Memory B cell (primary cell): Measurements from ENCODE around the gene PLXNB1.
"Not testable (repeated sequence)": the region's sequence is repeated elsewhere in the genome, so short reads cannot be mapped to it uniquely, and the experiment has no call there.

Source experiments
- ATAC-seq: fragments of 150-1000 bp; cut with Tn5 transposase; 2 replicates; pipeline ENCODE4 v1.10.0; 2021; ENCODE audit warnings: low read depth, mild to moderate bottlenecking, moderate library complexity
- DNase-seq, 2 donors: peaks; one replicate each; pipeline ENCODE4 v3.0.0; 2022; ENCODE audit warnings: low spot score in 2 of 2
- H3K27ac Mint-ChIP-seq: one replicate; pipeline ENCODE4 v1.8.0; 2022; ENCODE audit warnings: mild to moderate bottlenecking, moderate library complexity, mixed read lengths
- H3K27me3 Mint-ChIP-seq: one replicate; pipeline ENCODE4 v1.8.0; 2022; ENCODE audit warnings: mixed read lengths
- H3K36me3 Mint-ChIP-seq: one replicate; pipeline ENCODE4 v1.8.0; 2022; ENCODE audit warnings: mild to moderate bottlenecking, mixed read lengths
- H3K4me1 Mint-ChIP-seq: one replicate; pipeline ENCODE4 v1.8.0; 2022; ENCODE audit warnings: mixed read lengths
- H3K4me3 Mint-ChIP-seq: one replicate; pipeline ENCODE4 v1.8.0; 2022; ENCODE audit warnings: mild to moderate bottlenecking, moderate library complexity, mixed read lengths
- H3K9me3 Mint-ChIP-seq: one replicate; pipeline ENCODE4 v1.8.0; 2022; ENCODE audit warnings: mixed read lengths

The PLXNB1 gene

GRCh38 chr3:48405971-48406370, 23.9 kb downstream of the PLXNB1 start:
- no peak overlapping the region for H3K4me3 Mint-ChIP-seq
- DNase-seq (no peak), ATAC-seq (no peak)
- no peaks in the 10 kb centered on the region for H3K4me1 Mint-ChIP-seq
- H3K27me3 Mint-ChIP-seq = no peaks in the 10 kb centered on the region
- H3K9me3 Mint-ChIP-seq = no peaks in the 10 kb centered on the region
- H3K36me3 Mint-ChIP-seq = no peaks in the 10 kb centered on the region
- no peak overlapping the region for H3K27ac Mint-ChIP-seq

GRCh38 chr3:48405343-48405881, 24.5 kb downstream of the PLXNB1 start:
- DNase-seq (no peak), ATAC-seq (no peak)
- no peak overlapping the region for H3K27ac Mint-ChIP-seq
- no peak overlapping the region for H3K4me3 Mint-ChIP-seq
- H3K4me1 Mint-ChIP-seq = no peaks in the 10 kb centered on the region
- no peaks in the 10 kb centered on the region for H3K9me3 Mint-ChIP-seq
- no peaks in the 10 kb centered on the region for H3K36me3 Mint-ChIP-seq
- H3K27me3 Mint-ChIP-seq = no peaks in the 10 kb centered on the region

GRCh38 chr3:48404440-48405342, 25.2 kb downstream of the PLXNB1 start:
- Mint-ChIP-seq H3K27me3 (no peaks in the 10 kb centered on the region), H3K36me3 (no peaks in the 10 kb centered on the region), H3K4me1 (no peaks in the 10 kb centered on the region), H3K27ac (no peak overlapping the region), H3K9me3 (no peaks in the 10 kb centered on the region), H3K4me3 (no peak overlapping the region)
- DNase-seq (no peak), ATAC-seq (no peak)

- Mint-ChIP-seq H3K27ac (peak overlapping the region; percentile 17), H3K4me1 (no peaks in the 10 kb centered on the region), H3K36me3 (no peaks in the 10 kb centered on the region), H3K27me3 (no peaks in the 10 kb centered on the region), H3K9me3 (no peaks in the 10 kb centered on the region), H3K4me3 (no peak overlapping the region)
- DNase-seq (no peak), ATAC-seq (no peak)
Measured at GRCh38 chr3:48403533-48404439, 26.1 kb downstream of the PLXNB1 start.

GRCh38 chr3:48402907-48403306, 27.0 kb downstream of the PLXNB1 start:
- Mint-ChIP-seq H3K9me3 (no peaks in the 10 kb centered on the region), H3K27ac (no peak overlapping the region), H3K4me1 (no peaks in the 10 kb centered on the region), H3K36me3 (no peaks in the 10 kb centered on the region), H3K27me3 (no peaks in the 10 kb centered on the region), H3K4me3 (no peak overlapping the region)
- ATAC-seq (no peak), DNase-seq (no peak)

- Mint-ChIP-seq H3K9me3 (no peaks in the 10 kb centered on the region), H3K36me3 (no peaks in the 10 kb centered on the region), H3K4me1 (no peaks in the 10 kb centered on the region), H3K27ac (no peak overlapping the region), H3K4me3 (no peak overlapping the region), H3K27me3 (peaks cover 1% of the 10 kb centered on the region)
- DNase-seq = no peak
- no peak for ATAC-seq
Measured at GRCh38 chr3:48402281-48402732, 27.6 kb downstream of the PLXNB1 start.

- not testable (repeated sequence) for H3K4me1 Mint-ChIP-seq, H3K9me3 Mint-ChIP-seq, DNase-seq, H3K4me3 Mint-ChIP-seq, ATAC-seq, H3K27ac Mint-ChIP-seq, H3K36me3 Mint-ChIP-seq, H3K27me3 Mint-ChIP-seq
Measured at GRCh38 chr3:48401434-48401901, 28.4 kb downstream of the PLXNB1 start.

GRCh38 chr3:48400824-48401433, 29.0 kb downstream of the PLXNB1 start:
- Mint-ChIP-seq H3K4me3 (no peak overlapping the region), H3K4me1 (no peaks in the 10 kb centered on the region), H3K36me3 (no peaks in the 10 kb centered on the region), H3K27me3 (peaks cover 3% of the 10 kb centered on the region), H3K9me3 (no peaks in the 10 kb centered on the region), H3K27ac (no peak overlapping the region)
- DNase-seq (peak; percentile 61 to 69), ATAC-seq (peak; percentile 94)

- peak in 1 of 2 donors; percentile 9 for DNase-seq
- H3K9me3 Mint-ChIP-seq = no peaks in the 10 kb centered on the region
- peaks cover 5% of the 10 kb centered on the region for H3K27me3 Mint-ChIP-seq
- no peaks in the 10 kb centered on the region for H3K36me3 Mint-ChIP-seq
- no peak for ATAC-seq
- no peak overlapping the region for H3K27ac Mint-ChIP-seq
- no peak overlapping the region for H3K4me3 Mint-ChIP-seq
- no peaks in the 10 kb centered on the region for H3K4me1 Mint-ChIP-seq
Measured at GRCh38 chr3:48399387-48400172, 30.3 kb downstream of the PLXNB1 start.

- peak in 1 of 2 donors; percentile 9 for DNase-seq
- no peaks in the 10 kb centered on the region for H3K9me3 Mint-ChIP-seq
- no peak overlapping the region for H3K27ac Mint-ChIP-seq
- no peak for ATAC-seq
- H3K36me3 Mint-ChIP-seq = no peaks in the 10 kb centered on the region
- H3K4me3 Mint-ChIP-seq = no peak overlapping the region
- H3K4me1 Mint-ChIP-seq = no peaks in the 10 kb centered on the region
- peaks cover 5% of the 10 kb centered on the region for H3K27me3 Mint-ChIP-seq
Measured at GRCh38 chr3:48398701-48399386, 31.0 kb downstream of the PLXNB1 start.

- H3K9me3 Mint-ChIP-seq = no peaks in the 10 kb centered on the region
- peaks cover 8% of the 10 kb centered on the region for H3K27me3 Mint-ChIP-seq
- no peaks in the 10 kb centered on the region for H3K4me1 Mint-ChIP-seq
- no peak overlapping the region for H3K27ac Mint-ChIP-seq
- ATAC-seq (no peak), DNase-seq (no peak)
- no peak overlapping the region for H3K4me3 Mint-ChIP-seq
- no peaks in the 10 kb centered on the region for H3K36me3 Mint-ChIP-seq
Measured at GRCh38 chr3:48397767-48398681, 31.9 kb downstream of the PLXNB1 start.

GRCh38 chr3:48395714-48396113, 34.2 kb downstream of the PLXNB1 start:
- Mint-ChIP-seq H3K27ac (no peak overlapping the region), H3K27me3 (peaks cover 8% of the 10 kb centered on the region), H3K36me3 (no peaks in the 10 kb centered on the region), H3K4me3 (no peak overlapping the region), H3K4me1 (no peaks in the 10 kb centered on the region), H3K9me3 (no peaks in the 10 kb centered on the region)
- ATAC-seq (no peak), DNase-seq (no peak)
